ENCODE measurements around the gene MMP25.

The MMP25 gene

DNA sequence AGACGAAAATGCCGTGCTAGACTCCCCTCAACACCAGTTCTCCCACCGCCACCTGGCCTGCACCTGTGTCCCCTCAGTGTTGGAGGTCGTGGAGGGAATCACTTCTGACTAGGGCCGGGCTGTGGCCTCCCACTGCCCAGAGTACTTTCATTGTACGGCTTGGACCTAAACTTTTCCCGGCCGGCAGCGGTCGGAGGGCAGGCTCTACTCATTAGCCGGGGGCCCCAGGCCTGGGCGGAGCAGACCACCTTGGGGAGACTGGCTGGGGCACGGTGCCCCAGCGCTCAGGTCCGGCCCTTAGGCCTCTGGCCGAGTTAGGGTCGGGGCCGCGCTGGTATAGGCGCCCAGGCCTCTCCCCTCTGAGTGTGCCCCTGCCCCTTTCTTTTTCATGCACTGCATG, 29.0 kb upstream of the MMP25 start:
- DNase-seq (ENCODE audit: low read depth), result no peak

DNA sequence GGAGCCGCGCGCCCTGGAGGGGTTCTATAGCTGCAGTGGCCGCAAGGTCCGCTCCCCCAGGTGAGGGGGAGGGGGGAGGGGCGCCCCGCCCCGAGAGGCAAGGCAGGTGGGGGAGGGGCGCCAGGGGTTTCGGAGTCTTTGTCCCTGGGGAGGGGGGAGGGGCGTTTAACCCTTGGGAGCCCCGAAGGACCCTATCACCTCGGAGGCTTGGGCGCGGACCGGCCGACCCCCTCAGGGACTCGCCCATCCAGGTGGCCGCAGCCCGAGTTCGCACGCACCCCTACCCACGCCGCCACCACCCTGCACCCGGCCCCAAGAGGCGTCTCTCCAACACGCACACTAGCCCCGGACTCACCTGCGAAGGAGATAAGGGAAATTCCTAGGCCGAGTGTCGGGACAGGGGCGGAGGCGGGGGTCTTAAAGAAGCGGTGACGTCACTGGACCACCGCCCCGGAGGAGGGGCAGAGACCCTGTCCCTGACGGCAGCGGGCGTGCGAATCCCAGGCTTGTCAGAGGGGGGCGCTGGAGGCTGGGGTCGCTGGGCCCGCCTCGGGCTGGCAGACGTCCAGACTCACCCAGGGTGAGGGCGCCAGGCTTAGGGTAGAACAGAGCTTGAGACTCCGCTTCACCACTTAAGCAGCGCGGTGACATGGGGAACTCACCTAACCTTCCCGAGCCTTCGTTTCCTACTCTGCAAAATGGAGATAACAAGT, 28.4 kb upstream of the MMP25 start, which contains the start of gene CLDN6:
Gene CLDN6, minus strand, starts transcription at position 390 of the 713 bp plus-strand sequence. CDS start 2,162 bp downstream, outside the sequence.
- DNase-seq (ENCODE audit: low read depth), result no peak

DNA sequence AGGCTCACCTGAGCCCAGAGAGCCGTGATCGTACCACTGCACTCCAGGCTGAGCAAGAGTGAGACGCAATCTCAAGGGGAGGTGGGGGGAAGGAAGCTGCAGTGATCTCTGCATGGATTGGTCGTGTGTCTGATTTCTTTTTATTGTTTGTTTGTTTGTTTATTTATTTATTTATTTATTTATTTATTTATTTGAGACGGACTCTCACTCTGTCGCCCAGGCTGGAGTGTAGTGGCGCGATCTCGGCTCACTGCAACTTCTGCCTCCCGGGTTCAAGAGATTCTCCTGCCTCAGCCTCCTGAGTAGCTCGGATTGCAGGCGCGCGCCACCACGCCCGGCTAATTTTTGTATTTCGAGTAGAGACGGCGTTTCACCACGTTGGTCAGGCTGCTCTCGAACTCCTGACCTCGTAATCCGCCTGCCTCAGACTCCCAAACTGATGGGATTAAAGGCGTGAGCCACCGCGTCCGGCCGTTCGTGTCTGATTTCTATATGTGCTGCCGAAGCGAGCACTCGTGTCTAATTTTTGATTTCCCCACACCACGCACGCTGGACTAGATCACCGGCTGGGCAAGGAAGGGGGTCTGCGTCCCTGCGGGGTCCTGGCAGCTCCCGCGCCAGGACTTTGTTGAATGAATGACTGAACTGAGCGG, 26.6 kb upstream of the MMP25 start:
- no peak for DNase-seq (ENCODE audit: low read depth)

DNA sequence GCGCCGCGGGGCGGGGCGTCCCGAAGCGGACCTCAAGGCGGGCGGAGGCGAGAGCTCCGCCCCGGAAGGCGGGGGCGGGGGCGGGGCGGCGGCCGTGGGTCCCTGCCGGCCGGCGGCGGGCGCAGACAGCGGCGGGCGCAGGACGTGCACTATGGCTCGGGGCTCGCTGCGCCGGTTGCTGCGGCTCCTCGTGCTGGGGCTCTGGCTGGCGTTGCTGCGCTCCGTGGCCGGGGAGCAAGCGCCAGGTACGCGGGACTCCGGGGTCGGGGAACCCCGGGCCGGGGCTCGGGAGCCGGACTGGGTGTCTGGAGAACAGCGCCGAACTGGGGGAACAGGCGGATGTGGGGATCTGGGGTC, 26.1 kb upstream of the MMP25 start, which contains the start of gene TNFRSF12A:
Gene TNFRSF12A, plus strand, starts transcription at position 122 of the 357 bp plus-strand sequence. Its CDS starts 30 bp downstream, at position 152.
- DNase-seq (ENCODE audit: low read depth), result peak; percentile 53

DNA sequence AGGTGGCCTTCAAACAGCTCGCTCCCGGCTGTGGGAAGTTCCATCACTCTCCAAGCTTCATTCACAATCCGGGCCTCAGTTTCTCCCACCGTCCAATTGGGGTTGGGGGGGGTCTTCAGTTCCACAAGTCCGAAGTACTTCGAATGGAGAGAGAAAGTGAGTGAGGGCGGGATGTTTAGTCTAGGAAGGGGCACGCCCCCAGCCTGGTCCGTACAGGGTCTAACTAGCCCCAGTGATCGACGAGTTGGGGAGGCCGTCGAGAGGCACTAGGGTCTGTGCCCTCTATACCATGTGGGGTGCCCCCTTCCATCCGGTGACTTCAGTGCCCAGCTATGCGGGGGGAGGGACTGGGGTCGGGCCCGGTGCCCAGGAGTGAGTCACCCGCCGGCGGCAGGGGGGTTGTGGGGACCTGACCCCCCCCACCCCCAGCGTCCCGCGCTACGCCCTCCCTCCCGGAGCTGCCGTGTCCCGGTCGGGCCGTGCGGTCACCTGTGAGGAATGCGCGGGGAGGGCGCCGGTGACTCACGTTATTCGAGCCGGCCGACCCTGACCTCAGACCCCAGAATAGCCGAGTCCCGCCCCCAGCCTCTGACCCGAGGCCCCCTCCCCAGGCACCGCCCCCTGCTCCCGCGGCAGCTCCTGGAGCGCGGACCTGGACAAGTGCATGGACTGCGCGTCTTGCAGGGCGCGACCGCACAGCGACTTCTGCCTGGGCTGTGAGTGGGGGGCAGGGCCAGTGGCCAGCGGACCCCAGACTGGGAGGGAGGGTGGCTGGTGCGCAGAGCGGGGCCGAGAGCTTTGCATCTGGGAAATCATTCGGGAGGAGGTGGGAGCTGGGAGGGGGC, 25.5 kb upstream of the MMP25 start:
- peak; percentile 79 for DNase-seq (ENCODE audit: low read depth)

DNA sequence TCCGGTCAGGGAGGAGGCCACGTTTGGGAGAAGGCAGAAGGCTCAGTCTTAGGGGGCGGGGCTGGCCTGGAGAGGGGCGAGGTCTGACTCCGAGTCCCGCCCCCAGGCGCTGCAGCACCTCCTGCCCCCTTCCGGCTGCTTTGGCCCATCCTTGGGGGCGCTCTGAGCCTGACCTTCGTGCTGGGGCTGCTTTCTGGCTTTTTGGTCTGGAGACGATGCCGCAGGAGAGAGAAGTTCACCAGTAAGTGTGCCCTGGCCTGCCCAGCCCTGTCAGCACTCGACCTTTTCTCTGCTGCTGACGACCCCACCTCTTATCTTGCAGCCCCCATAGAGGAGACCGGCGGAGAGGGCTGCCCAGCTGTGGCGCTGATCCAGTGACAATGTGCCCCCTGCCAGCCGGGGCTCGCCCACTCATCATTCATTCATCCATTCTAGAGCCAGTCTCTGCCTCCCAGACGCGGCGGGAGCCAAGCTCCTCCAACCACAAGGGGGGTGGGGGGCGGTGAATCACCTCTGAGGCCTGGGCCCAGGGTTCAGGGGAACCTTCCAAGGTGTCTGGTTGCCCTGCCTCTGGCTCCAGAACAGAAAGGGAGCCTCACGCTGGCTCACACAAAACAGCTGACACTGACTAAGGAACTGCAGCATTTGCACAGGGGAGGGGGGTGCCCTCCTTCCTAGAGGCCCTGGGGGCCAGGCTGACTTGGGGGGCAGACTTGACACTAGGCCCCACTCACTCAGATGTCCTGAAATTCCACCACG, 24.7 kb upstream of the MMP25 start:
- DNase-seq (ENCODE audit: low read depth), result peak; percentile 86

DNA sequence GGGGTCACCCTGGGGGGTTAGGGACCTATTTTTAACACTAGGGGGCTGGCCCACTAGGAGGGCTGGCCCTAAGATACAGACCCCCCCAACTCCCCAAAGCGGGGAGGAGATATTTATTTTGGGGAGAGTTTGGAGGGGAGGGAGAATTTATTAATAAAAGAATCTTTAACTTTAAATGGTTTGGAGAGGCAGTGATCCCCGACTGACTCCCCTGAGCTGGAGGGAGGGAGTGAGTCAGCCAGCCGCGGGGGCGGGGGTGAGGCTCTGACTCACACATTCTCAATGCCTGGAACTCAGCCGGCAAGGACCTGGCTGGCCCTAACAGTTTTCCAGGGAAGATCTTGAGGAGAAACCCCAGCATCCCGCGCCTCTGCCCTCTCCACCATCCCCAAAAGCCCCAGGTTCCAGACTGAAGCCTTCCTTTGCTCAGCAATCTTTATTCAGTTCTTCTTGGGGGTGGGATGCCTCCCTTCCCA, 24.1 kb upstream of the MMP25 start:
- peak; percentile 76 for DNase-seq (ENCODE audit: low read depth)

DNA sequence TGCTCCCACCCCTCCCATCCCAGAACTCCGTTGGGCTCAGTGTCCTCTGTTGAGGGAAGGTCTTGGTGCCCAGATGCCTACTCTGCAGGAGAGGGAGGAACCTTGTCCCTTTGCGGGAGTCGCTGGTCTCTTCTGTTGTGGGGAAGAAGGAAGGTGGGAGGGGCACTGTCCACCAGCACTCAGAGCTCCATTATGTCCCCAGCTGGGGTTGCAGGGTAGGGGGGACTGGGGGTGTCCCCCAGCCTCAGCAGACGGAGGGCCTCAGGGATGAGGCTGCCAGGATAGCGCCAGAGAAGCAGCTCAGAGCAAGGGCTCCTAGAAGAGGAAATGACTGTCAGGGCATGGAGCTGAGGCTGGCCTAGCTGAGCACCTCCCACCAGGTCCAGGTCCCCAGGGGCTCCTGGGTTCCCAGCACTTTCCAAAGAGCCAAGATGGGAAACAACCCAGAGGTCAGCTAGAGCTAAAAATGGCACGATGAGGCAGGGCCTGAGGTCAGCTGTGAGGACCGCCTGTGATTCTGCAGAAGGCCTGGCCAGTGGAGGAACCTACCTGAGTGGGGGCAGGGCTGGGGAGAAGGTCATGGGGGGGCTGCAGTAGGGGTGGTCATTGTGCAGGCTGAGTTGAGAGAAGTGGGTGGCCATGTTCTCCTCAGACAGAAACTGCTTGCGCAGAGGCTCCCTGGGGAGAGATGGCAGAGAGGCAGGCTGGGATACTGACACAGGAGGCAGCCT, 23.5 kb upstream of the MMP25 start:
- DNase-seq (ENCODE audit: low read depth), result no peak

DNA sequence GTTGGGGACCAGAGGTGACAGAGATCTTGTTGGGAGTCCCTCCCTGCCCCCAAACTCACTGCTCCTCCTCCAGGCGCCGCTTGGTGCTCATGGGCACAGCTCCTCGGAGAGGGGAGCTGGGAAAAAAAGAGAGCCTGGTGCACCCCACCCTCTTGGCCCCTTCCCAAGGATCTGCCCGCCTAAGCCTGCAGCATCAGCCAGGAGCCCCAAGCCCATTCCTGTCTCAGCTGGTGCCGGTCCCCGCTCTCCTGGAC, 23.0 kb upstream of the MMP25 start:
- DNase-seq (ENCODE audit: low read depth), result no peak

DNA sequence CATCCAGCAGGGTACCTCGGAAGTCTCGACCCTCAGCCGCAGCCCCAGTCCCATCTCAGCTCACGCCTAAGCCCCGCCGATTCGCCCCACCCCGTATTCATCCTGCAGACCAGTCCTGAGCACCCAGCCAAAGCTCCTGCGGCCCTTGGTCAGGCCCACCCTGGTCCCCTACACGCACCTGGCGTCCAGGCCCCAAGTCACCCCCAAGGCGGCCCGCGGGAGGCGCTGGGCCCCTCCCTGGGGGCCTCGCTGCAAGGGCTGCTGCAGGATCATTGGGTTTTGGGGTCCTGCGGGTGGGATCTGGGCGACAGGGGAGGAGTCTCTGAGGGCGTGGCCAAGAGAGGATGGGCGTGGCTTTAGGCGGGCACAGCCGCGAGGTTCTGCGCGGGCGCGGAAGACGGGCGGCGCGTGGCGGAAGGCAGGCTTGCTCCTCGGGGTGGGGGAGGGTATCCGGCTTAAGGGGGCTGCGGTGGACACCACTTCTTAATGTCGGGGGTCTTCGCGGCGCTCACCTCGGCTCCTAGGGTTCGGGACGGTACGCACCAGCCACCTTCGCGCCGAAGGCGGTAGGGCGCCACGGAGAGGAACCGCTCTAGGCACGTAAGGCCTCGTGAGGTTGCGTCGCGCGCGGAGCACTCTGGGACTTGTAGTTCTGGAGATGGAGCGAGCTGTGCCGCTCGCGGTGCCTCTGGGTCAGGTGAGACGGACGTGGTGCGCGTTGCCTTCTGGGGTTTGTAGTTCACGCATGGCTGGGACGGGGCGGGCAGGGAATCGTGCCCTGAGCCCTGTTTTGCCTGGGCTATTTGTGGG, 22.5 kb upstream of the MMP25 start, which contains the start of the genes HCFC1R1 and THOC6:
Gene HCFC1R1, minus strand, starts transcription at position 274 of the 810 bp plus-strand sequence. Its CDS starts 1 bp downstream, at position 273.
Gene THOC6, plus strand, starts transcription at position 367 of the 810 bp plus-strand sequence. Its CDS starts 292 bp downstream, at position 659.
- peak; percentile 92 for DNase-seq (ENCODE audit: low read depth)

DNA sequence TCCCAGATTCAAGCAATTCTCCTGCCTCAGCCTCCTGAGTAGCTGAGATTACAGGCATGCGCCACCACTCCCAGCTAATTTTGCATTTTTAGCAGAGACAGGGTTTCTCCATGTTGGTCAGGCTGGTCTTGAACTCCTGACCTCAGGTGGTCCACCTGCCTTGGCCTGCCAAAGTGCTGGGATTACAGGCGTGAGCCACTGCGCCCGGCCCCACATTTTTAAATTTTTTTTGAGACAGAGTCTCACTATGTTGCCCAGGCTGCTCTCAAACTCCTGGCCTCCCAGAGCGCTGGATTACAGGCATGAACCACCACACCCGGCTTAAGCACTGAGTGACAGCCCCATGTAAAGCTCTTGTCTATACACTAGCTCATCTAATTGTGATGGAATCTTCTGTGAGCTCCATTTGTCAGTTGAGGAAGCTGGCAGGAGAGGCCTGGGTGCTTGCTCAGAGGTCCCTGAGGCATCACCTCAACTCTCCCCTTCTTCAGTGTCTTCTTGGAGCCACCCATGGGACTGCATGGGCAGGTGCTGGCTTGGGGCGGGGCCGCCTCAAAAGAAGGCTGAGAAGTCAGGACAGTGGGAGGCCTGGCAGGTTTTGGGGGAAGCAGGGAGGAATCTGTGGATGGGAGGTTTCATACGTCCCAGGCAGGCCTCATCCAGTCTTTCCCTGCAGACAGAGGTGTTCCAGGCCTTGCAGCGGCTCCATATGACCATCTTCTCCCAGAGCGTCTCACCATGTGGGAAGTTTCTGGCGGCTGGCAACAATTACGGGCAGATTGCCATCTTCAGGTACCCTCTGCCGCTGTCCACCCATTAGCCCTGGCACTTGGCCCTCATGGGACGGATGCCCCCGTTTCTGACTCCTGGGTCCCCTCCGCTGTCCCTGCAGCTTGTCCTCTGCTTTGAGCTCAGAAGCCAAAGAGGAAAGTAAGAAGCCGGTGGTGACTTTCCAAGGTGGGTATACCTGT, 21.0 kb upstream of the MMP25 start:
- no peak for DNase-seq (ENCODE audit: low read depth)

DNA sequence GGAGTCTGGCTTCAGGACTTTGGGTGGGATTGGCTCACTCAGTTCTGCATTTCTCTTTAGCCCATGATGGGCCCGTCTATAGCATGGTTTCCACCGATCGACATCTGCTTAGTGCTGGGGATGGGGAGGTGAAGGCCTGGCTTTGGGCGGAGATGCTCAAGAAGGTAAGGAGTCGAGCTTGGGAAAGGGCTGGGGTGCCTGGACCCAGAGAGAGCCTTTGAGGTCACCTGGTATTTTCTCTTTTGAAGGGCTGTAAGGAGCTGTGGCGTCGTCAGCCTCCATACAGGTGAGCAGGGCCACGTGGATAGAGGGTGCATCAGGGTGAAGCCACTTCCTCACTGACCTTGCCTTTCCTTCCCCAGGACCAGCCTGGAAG, 20.4 kb upstream of the MMP25 start:
- no peak for DNase-seq (ENCODE audit: low read depth)

DNA sequence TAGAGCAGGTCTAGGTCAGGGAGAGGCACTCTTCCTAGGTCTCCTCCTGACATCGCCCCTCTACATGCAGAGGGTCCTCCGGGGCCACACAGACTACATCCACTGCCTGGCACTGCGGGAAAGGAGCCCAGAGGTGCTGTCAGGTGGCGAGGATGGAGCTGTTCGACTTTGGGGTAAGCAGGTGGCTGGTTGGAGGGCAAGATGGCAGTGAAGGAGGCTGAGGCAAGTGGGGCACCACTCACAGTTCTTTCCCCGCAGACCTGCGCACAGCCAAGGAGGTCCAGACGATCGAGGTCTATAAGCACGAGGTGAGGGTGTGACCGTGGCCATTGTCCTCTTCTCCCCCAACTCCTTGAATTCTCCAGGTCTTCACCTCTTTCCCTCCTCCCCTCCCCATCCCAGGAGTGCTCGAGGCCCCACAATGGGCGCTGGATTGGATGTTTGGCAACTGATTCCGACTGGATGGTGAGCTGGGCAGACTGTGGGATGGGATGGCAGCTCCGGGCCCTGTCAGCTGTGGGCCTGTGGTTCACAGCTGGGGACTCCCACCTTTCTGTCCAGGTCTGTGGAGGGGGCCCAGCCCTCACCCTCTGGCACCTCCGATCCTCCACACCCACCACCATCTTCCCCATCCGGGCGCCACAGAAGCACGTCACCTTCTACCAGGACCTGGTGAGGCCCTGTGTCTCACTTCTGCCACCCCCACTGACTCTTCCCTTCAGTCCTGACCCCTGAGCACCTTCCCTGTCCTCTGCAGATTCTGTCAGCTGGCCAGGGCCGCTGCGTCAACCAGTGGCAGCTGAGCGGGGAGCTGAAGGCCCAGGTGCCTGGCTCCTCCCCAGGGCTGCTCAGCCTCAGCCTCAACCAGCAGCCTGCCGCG, 19.5 kb upstream of the MMP25 start:
- DNase-seq (ENCODE audit: low read depth), result no peak

DNA sequence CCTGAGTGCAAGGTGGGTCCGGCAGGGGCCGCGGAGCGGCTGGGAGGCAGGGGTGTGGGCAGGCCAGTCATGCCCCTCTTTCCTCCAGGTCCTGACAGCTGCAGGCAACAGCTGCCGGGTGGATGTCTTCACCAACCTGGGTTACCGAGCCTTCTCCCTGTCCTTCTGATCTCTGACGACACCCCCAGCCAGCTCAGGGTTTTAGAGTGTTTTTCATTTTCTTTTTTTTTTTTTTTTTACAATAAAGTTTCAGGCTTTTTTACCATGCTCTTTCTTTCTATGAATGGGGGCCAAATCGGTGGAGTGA, 18.9 kb upstream of the MMP25 start:
- no peak for DNase-seq (ENCODE audit: low read depth)

DNA sequence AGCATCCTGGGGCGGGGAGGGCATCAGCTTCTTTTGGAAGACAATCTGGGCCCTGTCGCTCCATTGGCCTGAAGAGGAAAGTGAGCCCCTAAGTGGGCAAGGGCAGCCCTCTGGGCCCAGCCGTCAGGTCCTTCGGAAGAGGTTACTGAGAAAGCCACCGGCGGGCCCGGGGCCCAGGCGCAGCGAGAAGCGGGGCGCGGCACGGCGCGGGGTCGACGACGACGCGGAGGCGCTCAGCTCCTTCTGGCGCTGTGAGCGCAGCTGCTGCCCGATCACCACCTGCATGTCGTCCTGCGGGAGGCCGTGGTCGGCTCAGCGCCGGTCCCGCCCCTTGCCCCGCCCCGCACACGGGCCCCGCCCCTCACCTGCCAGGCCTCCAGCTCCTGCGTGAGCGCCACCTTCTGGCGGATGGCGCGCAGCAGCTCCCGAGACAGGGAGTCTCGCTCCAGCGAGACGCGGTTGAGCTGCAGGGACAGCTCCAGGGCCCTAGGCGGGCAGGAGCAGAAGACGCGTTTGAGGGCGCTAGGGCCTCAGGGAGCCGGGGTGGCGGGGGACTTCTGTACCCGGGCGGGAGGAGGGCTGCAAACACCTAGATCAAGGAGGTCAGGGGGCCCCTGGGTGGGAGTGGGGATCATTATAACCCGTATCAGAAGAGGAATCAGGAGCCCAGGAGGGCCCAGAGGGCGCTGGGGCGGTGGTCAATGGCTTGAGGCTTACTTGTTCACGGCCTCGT, 18.2 kb upstream of the MMP25 start:
- DNase-seq (ENCODE audit: low read depth), result peak; percentile 74

DNA sequence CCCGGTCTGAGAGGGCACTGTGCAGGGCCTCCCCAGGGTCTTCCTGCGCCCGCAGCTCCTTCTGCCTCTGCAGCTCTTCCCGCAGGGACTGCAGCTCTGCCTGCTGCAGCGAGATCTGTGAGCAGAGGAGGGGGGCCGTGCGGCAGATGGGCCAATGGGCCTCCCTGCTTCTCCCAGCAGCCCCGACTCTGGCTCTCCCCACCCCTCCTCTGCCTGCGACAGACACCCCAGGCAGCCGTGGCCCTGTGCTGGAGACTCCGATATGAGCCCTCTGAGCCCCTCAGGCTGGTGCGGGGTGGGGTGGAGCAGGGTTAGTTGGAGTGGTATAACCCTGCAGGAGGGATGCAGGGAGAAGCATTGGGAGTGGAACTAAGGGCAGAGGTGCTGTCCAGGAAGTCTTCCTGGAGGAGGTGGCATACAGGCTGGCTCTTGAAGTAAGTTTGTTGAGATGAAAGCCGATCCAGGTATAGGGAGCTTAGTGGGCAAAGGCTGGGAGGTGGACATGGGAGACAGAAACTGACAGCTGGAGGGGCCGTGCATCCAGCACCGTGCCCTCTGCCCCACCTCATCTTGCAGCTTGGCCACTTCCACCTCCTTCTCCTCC, 17.5 kb upstream of the MMP25 start:
- DNase-seq (ENCODE audit: low read depth), result no peak
